SKM-1 treated with dmso at 0.1 percent for 144 hours (cell line): ENCODE data around the gene ADK.
"Not testable (repeated sequence)": the region's sequence is repeated elsewhere in the genome, so short reads cannot be mapped to it uniquely, and the experiment has no call there.

Source experiments
- DNase-seq: peaks from one replicate; lab custom pipeline; 2025; ENCODE audit not compliant: unreplicated experiment; lab: John Stamatoyannopoulos, UW

The ADK gene

DNA sequence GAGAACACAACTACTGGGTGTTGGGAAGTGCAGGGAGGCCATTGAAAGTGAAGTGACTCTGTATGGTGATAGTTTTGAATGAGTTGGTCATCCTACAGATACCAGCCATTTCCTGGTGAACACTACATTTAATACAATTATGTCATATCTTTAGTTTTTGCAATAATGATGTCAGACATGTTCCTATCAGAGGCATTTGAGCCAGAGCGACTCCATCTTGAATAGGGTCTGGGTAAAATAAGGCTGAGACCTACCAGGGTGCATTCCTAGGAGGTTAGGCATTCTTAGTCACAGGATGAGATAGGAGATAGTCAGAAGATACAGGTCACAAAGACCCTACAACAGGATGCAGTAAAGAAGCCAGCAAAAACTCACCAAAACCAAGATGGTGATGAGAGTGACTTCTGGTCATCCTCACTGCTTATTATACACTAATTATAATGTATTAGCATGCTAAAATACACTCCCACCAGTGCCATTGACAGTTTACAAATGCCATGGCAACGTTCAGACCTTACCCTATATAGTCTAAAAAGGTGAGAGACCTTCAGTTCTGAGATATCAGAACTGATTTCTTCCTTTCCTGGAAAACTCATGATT is 28.2 kb downstream of the ADK start:
- no peak for DNase-seq

GRCh38 chr10:74186678-74187077 is 35.7 kb downstream of the ADK start:
- DNase-seq, result no peak

DNA sequence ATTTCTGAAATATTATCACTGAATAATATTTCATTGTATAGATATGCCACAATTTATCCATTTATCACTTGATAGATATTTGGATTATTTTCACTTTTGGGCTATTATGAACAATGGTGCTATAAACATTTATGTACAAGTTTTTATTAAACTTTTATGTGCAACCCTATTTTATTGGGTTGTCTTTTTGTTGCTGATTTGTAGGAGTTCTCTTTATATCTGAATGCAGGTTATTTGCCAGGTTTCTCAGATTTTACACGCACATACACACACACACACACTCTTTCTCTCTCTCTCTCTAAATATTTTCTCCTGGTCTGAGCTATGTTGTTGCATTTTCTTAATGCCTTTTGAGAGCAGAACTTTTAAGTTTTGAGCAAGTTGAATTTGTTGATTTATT is 36.2 kb downstream of the ADK start:
- no peak for DNase-seq

DNA sequence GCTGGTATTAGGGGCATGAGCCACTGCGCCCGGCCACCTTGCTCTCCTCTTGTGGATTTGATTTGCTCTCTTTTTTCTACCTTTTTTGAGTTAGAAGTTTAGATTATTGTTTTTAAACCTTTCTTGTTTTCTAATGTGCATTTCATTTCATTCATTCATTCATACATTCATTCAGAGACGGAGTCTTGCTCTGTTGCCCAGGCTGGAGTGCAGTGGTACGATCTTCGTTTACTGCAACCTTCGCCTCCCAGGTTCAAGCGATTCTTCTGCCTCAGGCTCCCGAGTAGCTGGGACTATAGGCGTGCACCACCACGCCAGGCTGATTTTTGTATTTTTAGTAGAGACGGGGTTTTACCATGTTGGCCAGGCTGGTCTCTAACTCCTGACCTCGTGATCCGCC is 37.6 kb downstream of the ADK start:
- DNase-seq, result not testable (repeated sequence)

DNA sequence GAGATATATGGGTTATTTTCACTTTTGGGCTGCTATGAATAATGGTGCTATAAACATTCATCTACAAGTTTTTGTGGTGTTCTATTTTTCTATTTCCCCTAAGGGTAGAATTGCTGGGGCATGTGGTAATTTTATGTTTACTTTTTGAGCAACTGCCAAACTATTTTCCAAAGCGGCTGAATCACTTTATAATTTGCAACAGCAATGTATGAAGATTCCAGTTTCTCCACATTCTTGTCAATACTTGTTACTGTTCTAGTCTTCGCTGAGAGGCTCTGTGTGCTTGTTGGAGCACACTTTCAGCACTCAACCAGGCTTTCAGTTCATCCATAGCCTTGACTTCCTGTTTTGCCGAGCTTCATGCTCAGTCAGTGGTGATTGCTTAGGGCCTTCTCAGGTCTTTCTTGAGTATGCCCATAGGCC is 39.0 kb downstream of the ADK start:
- peak; percentile 78 for DNase-seq

DNA sequence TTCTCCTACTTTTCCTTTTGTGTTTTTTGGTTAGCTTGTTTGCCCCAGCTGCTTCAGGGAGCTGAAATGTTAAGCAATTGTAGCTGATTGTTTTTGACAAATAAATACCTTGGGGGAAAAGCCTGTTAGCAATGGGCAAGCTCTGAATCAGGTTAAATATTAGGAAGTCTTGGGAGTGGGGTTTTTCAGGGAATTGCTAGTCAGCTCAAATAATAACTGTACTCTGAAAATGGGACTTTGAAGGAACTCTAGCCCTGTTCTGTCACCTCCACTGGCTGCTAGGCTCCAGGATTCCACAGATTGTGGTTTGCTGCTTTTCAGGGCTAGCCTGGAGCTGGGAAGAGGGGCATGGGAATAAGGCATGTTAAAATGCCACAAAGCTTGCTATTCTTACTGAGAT is 39.5 kb downstream of the ADK start:
- no peak for DNase-seq

- DNase-seq, result no peak
Measured at GRCh38 chr10:74194545-74194944, 43.5 kb downstream of the ADK start.

DNA sequence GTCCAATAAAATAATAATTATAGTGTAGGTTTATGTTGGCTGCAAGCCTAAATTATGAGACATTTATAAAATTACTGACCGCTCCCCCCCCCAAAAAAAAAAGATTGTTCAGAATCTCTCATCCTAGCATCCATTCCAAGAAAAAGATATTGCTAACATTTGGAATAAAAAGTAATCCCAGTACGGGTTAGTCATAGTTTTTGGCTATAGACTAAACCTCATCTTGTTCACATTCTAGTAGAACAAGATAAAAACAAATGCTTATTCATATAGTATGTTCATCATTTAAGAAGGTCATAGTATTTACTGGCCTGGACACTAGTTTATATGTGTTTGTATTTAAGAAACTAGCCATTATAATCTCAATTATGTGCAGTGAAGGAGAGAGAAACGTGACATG is 44.0 kb downstream of the ADK start:
- no peak for DNase-seq

GRCh38 chr10:74199315-74199714 is 48.3 kb downstream of the ADK start:
- no peak for DNase-seq

DNA sequence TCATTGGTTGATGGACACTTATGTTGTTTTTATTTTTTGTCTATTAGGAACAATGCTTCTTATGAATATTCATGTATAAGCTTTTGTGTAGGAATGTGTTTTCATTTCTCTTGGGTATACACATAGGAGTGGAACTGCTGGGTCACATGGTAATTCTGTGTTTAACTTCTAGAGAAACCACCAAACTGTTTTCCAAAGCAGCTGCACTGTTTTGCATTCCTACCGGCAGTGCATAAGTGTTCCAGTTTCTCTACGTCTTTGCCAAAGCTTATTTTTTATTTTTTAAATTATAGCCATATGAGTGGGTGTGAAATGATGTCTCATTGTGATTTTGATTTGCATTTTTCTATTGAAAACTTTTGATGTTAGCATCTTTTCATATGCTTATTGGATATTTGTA is 51.3 kb downstream of the ADK start:
- DNase-seq, result no peak

DNA sequence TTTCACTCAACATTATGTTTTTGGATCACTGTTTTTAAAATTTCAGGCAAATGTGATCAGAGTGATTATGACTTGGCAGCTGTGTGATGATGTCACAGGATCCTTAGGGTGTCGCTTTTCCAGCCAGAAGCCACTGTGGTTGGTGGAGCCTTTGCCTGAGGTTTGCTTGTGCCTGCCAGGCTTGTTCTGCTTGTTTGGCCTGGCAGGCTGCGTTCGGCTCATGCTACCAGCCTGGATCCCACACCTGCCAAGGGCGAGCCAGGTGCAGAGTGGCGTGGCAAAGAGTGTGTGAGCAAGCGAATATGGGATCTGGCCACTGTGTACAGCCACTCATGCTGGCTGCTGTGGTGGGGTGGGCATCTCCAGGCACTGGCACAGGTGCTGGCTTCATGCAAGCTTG is 55.7 kb downstream of the ADK start:
- no peak for DNase-seq

GRCh38 chr10:74207691-74208480 is 56.9 kb downstream of the ADK start:
- no peak for DNase-seq

DNA sequence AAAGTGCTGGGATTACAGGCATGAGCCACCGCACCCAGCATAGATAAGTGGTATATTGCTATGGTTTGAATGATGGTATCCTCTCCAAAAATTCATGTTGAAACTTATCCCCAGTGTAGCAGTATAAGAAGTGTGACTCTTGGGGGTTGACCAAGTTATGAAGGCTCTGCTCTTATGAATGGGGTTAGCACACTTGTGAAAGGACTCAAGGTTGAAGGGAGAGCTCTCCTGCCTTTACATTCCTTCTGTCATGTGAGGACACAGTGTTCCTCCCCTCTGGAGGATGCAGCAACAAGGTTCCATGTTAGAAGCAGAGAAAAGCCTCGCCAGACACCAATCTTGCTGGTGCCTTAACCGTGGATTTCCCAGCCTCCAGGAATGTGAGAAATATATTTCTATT is 58.0 kb downstream of the ADK start:
- DNase-seq, result no peak

DNA sequence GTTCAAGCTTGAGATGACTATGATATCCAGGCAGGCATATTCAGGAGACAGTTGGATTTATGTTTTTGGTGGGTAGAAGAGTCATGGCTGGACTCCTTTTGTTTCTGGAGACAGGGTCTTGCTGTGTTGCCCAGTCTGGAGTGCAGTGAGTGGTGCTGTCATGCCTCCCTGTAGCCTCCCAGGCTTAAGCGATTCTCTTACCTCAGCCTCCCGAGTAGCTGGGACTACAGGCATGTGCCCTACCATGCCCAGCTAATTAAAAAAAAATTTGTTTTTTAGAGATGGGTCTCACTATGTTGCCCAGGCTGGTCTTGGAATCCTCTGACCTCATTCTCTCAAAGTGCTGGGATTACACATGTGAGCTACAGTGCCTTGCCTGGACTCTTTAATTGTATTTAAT is 62.0 kb downstream of the ADK start:
- no peak for DNase-seq

DNA sequence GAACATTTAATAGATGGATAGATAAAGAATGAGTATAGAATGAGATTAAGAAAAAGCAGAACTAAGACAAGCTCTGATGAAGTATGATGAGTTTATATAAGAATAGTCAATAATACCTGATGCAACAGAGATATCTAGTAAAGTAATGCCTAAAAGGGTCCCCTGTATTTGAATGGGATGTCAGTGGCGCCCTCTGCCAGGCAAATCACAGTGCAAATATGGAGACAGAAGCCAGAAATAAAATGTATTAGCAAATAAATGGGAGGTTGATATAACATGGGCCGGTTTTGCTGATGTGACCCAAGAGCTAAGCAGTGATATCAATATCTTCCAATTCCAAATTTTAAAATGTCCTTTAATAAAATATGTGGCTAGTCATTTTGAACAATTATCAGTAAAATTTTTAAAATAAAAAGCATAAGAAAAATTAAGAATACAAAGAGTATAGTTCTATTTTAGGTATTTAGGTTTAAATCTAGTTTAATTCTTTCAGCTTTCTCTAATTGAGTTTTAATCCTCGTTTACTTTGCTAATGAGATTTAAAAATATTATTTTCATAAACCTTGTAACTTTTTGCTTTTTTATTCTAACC is 62.6 kb downstream of the ADK start:
- no peak for DNase-seq

GRCh38 chr10:74217110-74217509 is 66.1 kb downstream of the ADK start:
- DNase-seq, result not testable (repeated sequence)

DNA sequence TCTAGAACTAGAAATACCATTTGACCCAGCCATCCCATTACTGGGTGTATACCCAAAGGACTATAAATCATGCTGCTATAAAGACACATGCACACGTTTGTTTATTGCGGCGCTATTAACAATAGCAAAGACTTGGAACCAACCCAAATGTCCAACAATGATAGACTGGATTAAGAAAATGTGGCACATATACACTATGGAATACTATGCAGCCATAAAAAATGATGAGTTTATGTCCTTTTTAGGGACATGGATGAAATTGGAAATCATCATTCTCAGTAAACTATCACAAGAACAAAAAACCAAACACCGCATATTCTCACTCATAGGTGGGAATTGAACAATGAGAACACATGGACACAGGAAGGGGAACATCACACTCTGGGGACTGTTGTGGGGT is 71.4 kb downstream of the ADK start:
- DNase-seq, result not testable (repeated sequence)

GRCh38 chr10:74223755-74224529 is 72.9 kb downstream of the ADK start:
- no peak for DNase-seq

GRCh38 chr10:74227697-74228424 is 76.8 kb downstream of the ADK start:
- peak; percentile 8 for DNase-seq

DNA sequence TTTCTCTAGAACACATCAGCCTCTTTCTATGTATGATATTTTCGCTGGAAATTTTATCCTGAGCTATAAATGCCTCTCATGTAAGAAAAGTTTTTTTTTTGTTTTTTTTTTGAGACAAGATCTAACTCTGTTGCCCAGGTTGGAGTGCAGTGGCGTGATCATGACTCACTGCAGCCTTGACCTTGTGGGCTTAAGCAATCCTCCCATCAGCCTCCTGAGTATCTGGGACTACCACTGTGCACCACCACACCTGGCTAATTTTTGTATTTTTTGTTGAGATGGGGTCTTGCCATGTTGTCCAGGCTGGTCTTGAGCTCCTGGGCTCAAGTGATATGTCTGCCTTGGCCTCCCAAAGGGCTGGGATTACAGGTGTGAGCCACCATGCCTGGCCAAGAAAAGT is 80.4 kb downstream of the ADK start:
- no peak for DNase-seq

GRCh38 chr10:74233281-74233680 is 82.3 kb downstream of the ADK start:
- DNase-seq, result no peak
